Measurements from ENCODE around the gene PSMC3. TPM values are rescaled to one million over a fixed set of nuclear protein-coding genes. Genes with fewer than 3 reads are reported as not detected.
A peak's percentile ranks its signal among the peaks of the same experiment; 100 is the strongest.

Gene PSMC3
- total RNA-seq, 2 experiments from 2014 or later, result 147 to 167 TPM

- ChIA-PET CTCF (interaction anchor here (0.5 to 0.6 kb wide), 2 partner anchors 207 to 253 kb away, joined by 3 to 5 read pairs; no protein-coding TSS in a partner anchor), POLR2A (no interaction called here)
- no peaks in the 10 kb centered on the region for H3K9me3 Mint-ChIP-seq (ENCODE audit: low read depth)
- peaks cover 11% of the 10 kb centered on the region for H3K4me1 Mint-ChIP-seq
- ATAC-seq (no peak), DNase-seq (no peak)
- no peaks in the 10 kb centered on the region for H3K27me3 Mint-ChIP-seq
- H3K36me3 Mint-ChIP-seq (ENCODE audit: low read depth), result no peaks in the 10 kb centered on the region
- intact Hi-C loops (cut with DNase I, micrococcal nuclease), result no loop called here
- no peak overlapping the region for H3K27ac Mint-ChIP-seq
- H3K4me3 Mint-ChIP-seq, result no peak overlapping the region
These were observed 47.4 kb downstream of the PSMC3 start for GRCh38 chr11:47378836-47379170.

- Mint-ChIP-seq H3K36me3 (ENCODE audit: low read depth) (no peaks in the 10 kb centered on the region), H3K27ac (no peak within 1 kb of the TSS), H3K9me3 (ENCODE audit: low read depth) (no peaks in the 10 kb centered on the region), H3K4me1 (peaks cover 11% of the 10 kb centered on the region), H3K4me3 (no peak within 1 kb of the TSS), H3K27me3 (no peaks in the 10 kb centered on the region)
- ChIA-PET POLR2A (no interaction called here), CTCF (interaction anchor here (0.5 to 0.6 kb wide), 2 partner anchors 207 to 254 kb away, joined by 3 to 5 read pairs; no protein-coding TSS in a partner anchor)
- ATAC-seq (no peak), DNase-seq (no peak)
- intact Hi-C loops (cut with DNase I, micrococcal nuclease), result no loop called here
These were observed 48.0 kb downstream of the PSMC3 start, which contains the start of gene SPI1 for GRCh38 chr11:47378010-47378835. Gene SPI1 (minus strand): TSS chr11:47378547. CDS start chr11:47378353, 194 bp downstream.

- H3K4me3 Mint-ChIP-seq, result no peak overlapping the region
- no peaks in the 10 kb centered on the region for H3K9me3 Mint-ChIP-seq (ENCODE audit: low read depth)
- H3K27ac Mint-ChIP-seq, result no peak overlapping the region
- no peak for ATAC-seq
- CTCF ChIA-PET, result no interaction called here
- DNase-seq, result no peak
- intact Hi-C loops (cut with DNase I, micrococcal nuclease), result no loop called here
- H3K36me3 Mint-ChIP-seq (ENCODE audit: low read depth), result no peaks in the 10 kb centered on the region
- no peaks in the 10 kb centered on the region for H3K27me3 Mint-ChIP-seq
- H3K4me1 Mint-ChIP-seq, result peaks cover 11% of the 10 kb centered on the region
- POLR2A ChIA-PET, result no interaction called here
These were observed 48.6 kb downstream of the PSMC3 start for GRCh38 chr11:47377571-47378009.

GRCh38 chr11:47376525-47377371, 49.5 kb downstream of the PSMC3 start:
- intact Hi-C loops (cut with DNase I, micrococcal nuclease), result no loop called here
- no peaks in the 10 kb centered on the region for H3K9me3 Mint-ChIP-seq (ENCODE audit: low read depth)
- H3K27me3 Mint-ChIP-seq, result no peaks in the 10 kb centered on the region
- no peaks in the 10 kb centered on the region for H3K36me3 Mint-ChIP-seq (ENCODE audit: low read depth)
- H3K4me3 Mint-ChIP-seq, result no peak overlapping the region
- CTCF ChIA-PET, result no interaction called here
- H3K27ac Mint-ChIP-seq, result no peak overlapping the region
- peaks cover 11% of the 10 kb centered on the region for H3K4me1 Mint-ChIP-seq
- ATAC-seq (no peak), DNase-seq (no peak)
- POLR2A ChIA-PET, result no interaction called here

- Mint-ChIP-seq H3K4me3 (no peak overlapping the region), H3K36me3 (ENCODE audit: low read depth) (no peaks in the 10 kb centered on the region), H3K4me1 (peaks cover 11% of the 10 kb centered on the region), H3K9me3 (ENCODE audit: low read depth) (no peaks in the 10 kb centered on the region), H3K27ac (no peak overlapping the region), H3K27me3 (no peaks in the 10 kb centered on the region)
- DNase-seq (no peak), ATAC-seq (no peak)
- intact Hi-C loops (cut with DNase I, micrococcal nuclease), result no loop called here
- POLR2A ChIA-PET, result no interaction called here
- CTCF ChIA-PET, result no interaction called here
These were observed 50.1 kb downstream of the PSMC3 start for GRCh38 chr11:47376107-47376524.

- Mint-ChIP-seq H3K4me1 (peaks cover 11% of the 10 kb centered on the region), H3K9me3 (ENCODE audit: low read depth) (no peaks in the 10 kb centered on the region), H3K4me3 (no peak overlapping the region), H3K27me3 (no peaks in the 10 kb centered on the region), H3K36me3 (ENCODE audit: low read depth) (no peaks in the 10 kb centered on the region), H3K27ac (no peak overlapping the region)
- DNase-seq (no peak), ATAC-seq (no peak)
- intact Hi-C loops (cut with DNase I, micrococcal nuclease), result no loop called here
- CTCF ChIA-PET, result interaction anchor here (0.6 to 1.8 kb wide), 3 partner anchors 18 to 300 kb away, joined by 3 to 9 read pairs (median 3); partner anchors contain the start of gene KBTBD4
- POLR2A ChIA-PET, result no interaction called here
These were observed 50.6 kb downstream of the PSMC3 start for GRCh38 chr11:47375546-47376085.

- POLR2A ChIA-PET, result interaction anchor here (0.6 kb wide), 1 partner anchor 341 kb away, joined by 3 read pairs; no protein-coding TSS in a partner anchor
- Mint-ChIP-seq H3K27ac (no peak overlapping the region), H3K27me3 (no peaks in the 10 kb centered on the region), H3K4me3 (no peak overlapping the region), H3K36me3 (ENCODE audit: low read depth) (no peaks in the 10 kb centered on the region), H3K9me3 (ENCODE audit: low read depth) (no peaks in the 10 kb centered on the region), H3K4me1 (peaks cover 13% of the 10 kb centered on the region)
- CTCF ChIA-PET, result interaction anchor here (0.6 to 2.3 kb wide), 8 partner anchors 15 to 301 kb away, joined by 3 to 29 read pairs (median 7); partner anchors contain the start of genes KBTBD4, MYBPC3 and PTPMT1
- no peak for ATAC-seq
- intact Hi-C loops (cut with DNase I, micrococcal nuclease), result no loop called here
- DNase-seq, result no peak
These were observed 51.2 kb downstream of the PSMC3 start for GRCh38 chr11:47375020-47375419.

- DNase-seq (no peak), ATAC-seq (no peak)
- intact Hi-C loops (cut with DNase I, micrococcal nuclease), result loop anchor here (1.0 kb wide), 6 partner anchors 20 to 479 kb away; partner anchors contain the start of genes SLC39A13 (in 2 of the 2) and PSMC3 (in 1 of the 2)
- H3K27me3 Mint-ChIP-seq, result no peaks in the 10 kb centered on the region
- peaks cover 16% of the 10 kb centered on the region for H3K4me1 Mint-ChIP-seq
- H3K9me3 Mint-ChIP-seq (ENCODE audit: low read depth), result no peaks in the 10 kb centered on the region
- no peak overlapping the region for H3K4me3 Mint-ChIP-seq
- no peaks in the 10 kb centered on the region for H3K36me3 Mint-ChIP-seq (ENCODE audit: low read depth)
- CTCF ChIA-PET, result interaction anchor here (0.6 to 2.7 kb wide), 26 partner anchors 12 to 587 kb away, joined by 3 to 29 read pairs (median 4); partner anchors contain the start of genes KBTBD4, MYBPC3, PTPMT1 and RAPSN
- no peak overlapping the region for H3K27ac Mint-ChIP-seq
- POLR2A ChIA-PET, result interaction anchor here (0.5 to 0.6 kb wide), 2 partner anchors 10 to 341 kb away, joined by 3 to 6 read pairs; no protein-coding TSS in a partner anchor
These were observed 51.6 kb downstream of the PSMC3 start for GRCh38 chr11:47374720-47375019.

GRCh38 chr11:47373876-47374719, 52.1 kb downstream of the PSMC3 start:
- Mint-ChIP-seq H3K27me3 (no peaks in the 10 kb centered on the region), H3K27ac (peak overlapping the region; percentile 25), H3K9me3 (ENCODE audit: low read depth) (no peaks in the 10 kb centered on the region), H3K36me3 (ENCODE audit: low read depth) (no peaks in the 10 kb centered on the region), H3K4me3 (no peak overlapping the region), H3K4me1 (peaks cover 22% of the 10 kb centered on the region)
- ChIA-PET POLR2A (interaction anchor here (0.5 to 0.6 kb wide), 2 partner anchors 11 to 341 kb away, joined by 3 to 6 read pairs; no protein-coding TSS in a partner anchor), CTCF (interaction anchor here (0.5 to 2.7 kb wide), 34 partner anchors 10 to 586 kb away, joined by 3 to 29 read pairs (median 4); partner anchors contain the start of genes C1QTNF4, MYBPC3, PTPMT1 and RAPSN)
- DNase-seq, result peak; percentile 92
- peak; percentile 89 for ATAC-seq
- intact Hi-C loops (cut with DNase I, micrococcal nuclease), result loop anchor here (1.0 kb wide), 6 partner anchors 20 to 479 kb away; partner anchors contain the start of genes SLC39A13 (in 2 of the 2) and PSMC3 (in 1 of the 2)

- ChIA-PET POLR2A (no interaction called here), CTCF (interaction anchor here (0.6 to 2.7 kb wide), 8 partner anchors 12 to 874 kb away, joined by 3 to 29 read pairs (median 4); no protein-coding TSS in a partner anchor)
- Mint-ChIP-seq H3K9me3 (ENCODE audit: low read depth) (no peaks in the 10 kb centered on the region), H3K27ac (no peak overlapping the region), H3K36me3 (ENCODE audit: low read depth) (no peaks in the 10 kb centered on the region), H3K4me1 (peaks cover 26% of the 10 kb centered on the region), H3K4me3 (no peak overlapping the region), H3K27me3 (no peaks in the 10 kb centered on the region)
- ATAC-seq, result no peak
- no peak for DNase-seq
- intact Hi-C loops (cut with DNase I, micrococcal nuclease), result no loop called here
These were observed 53.8 kb downstream of the PSMC3 start for GRCh38 chr11:47372422-47372821.

Data from activated CD4-positive, alpha-beta T cell treated with anti-CD3 and anti-CD28 coated beads for 36 hours (primary cell).